Neutrophil (primary cell): Measurements from ENCODE around the gene TFEB.

Experiments
- H3K27ac ChIP-seq: fragments of 200-600 bp; sonication (generic); 2 replicates; pipeline ENCODE4 v1.5.1; 2016; ENCODE audit warnings: mild to moderate bottlenecking, moderate library complexity
- H3K27me3 ChIP-seq: fragments of 200-600 bp; sonication (generic); 2 replicates; pipeline ENCODE4 v1.6.0; 2016; ENCODE audit warnings: mild to moderate bottlenecking
- H3K36me3 ChIP-seq: fragments of 200-600 bp; sonication (generic); 2 replicates; pipeline ENCODE4 v1.5.1; 2017
- H3K4me1 ChIP-seq, 2 experiments: fragments of 200-600 bp in 1 of 2; sonication (generic) in 1 of 2; 1 replicate in 1 of 2; 2 replicates in 1 of 2; pipeline versions ENCODE4 v1.5.1 to v1.6.1; 2013 to 2016; ENCODE audit warnings: low read depth in 1 of 2, low read length in 1 of 2, mild to moderate bottlenecking in 1 of 2, moderate library complexity in 1 of 2; ENCODE audit not compliant: control insufficient read depth in 1 of 2, insufficient read depth in 1 of 2
- H3K4me3 ChIP-seq, 2 experiments: fragments of 200-600 bp in 1 of 2; sonication (generic) in 1 of 2; 1 replicate in 1 of 2; 2 replicates in 1 of 2; pipeline ENCODE4 v1.5.1; 2013 to 2016; ENCODE audit warnings: low read depth in 1 of 2, low read length in 1 of 2, mild to moderate bottlenecking in 1 of 2, moderate library complexity in 1 of 2
- H3K9me3 ChIP-seq: fragments of 200-600 bp; sonication (generic); 2 replicates; pipeline ENCODE4 v1.5.1; 2016
- CTCF ChIP-seq: fragments of 200-600 bp; sonication (generic); IDR thresholded peaks from 2 replicates; pipeline ENCODE4 v1.5.1; 2016; ENCODE audit warnings: antibody characterized with exemption

Gene TFEB

GRCh38 chr6:41640426-41640825 lies 95.0 kb downstream of the TFEB start:
- no peak overlapping the region for H3K4me3 ChIP-seq
- H3K27ac ChIP-seq = no peak overlapping the region
- H3K4me1 ChIP-seq = peaks cover 0 to 6% of the 10 kb centered on the region in 2 experiments
- no peak for TF ChIP-seq CTCF
- H3K36me3 ChIP-seq = no peaks in the 10 kb centered on the region
- no peaks in the 10 kb centered on the region for H3K9me3 ChIP-seq
- peaks cover 70% of the 10 kb centered on the region for H3K27me3 ChIP-seq

- TF ChIP-seq CTCF = no peak
- Histone ChIP-seq H3K27ac (no peak overlapping the region), H3K4me1 (peaks cover 0 to 6% of the 10 kb centered on the region in 2 experiments), H3K27me3 (peaks cover 75% of the 10 kb centered on the region), H3K4me3 (no peak overlapping the region), H3K9me3 (no peaks in the 10 kb centered on the region), H3K36me3 (no peaks in the 10 kb centered on the region)
These were observed 95.5 kb downstream of the TFEB start for GRCh38 chr6:41639809-41640371.

GRCh38 chr6:41638935-41639808 lies 96.2 kb downstream of the TFEB start:
- Histone ChIP-seq H3K27ac (no peak overlapping the region), H3K4me1 (peaks cover 0 to 6% of the 10 kb centered on the region in 2 experiments), H3K9me3 (no peaks in the 10 kb centered on the region), H3K4me3 (no peak overlapping the region), H3K36me3 (no peaks in the 10 kb centered on the region), H3K27me3 (peaks cover 80% of the 10 kb centered on the region)
- no peak for TF ChIP-seq CTCF

- peaks cover 80% of the 10 kb centered on the region for H3K27me3 ChIP-seq
- H3K4me3 ChIP-seq = no peak within 1 kb of the TSS
- H3K27ac ChIP-seq = no peak within 1 kb of the TSS
These were observed 97.1 kb downstream of the TFEB start, which contains the start of gene MDFI for GRCh38 chr6:41638002-41638934. MDFI (plus strand) TSS chr6:41638468; CDS start chr6:41638750, 282 bp downstream.

More at GRCh38 chr6:41638002-41638934, 97.1 kb downstream of the TFEB start, which contains the start of gene MDFI:
- Histone ChIP-seq H3K36me3 (no peaks in the 10 kb centered on the region), H3K9me3 (no peaks in the 10 kb centered on the region), H3K4me1 (peaks cover 0 to 6% of the 10 kb centered on the region in 2 experiments)
- TF ChIP-seq CTCF = no peak
